Activated CD4-positive, alpha-beta T cell treated with anti-CD3 and anti-CD28 coated beads, Interleukin-2, amount 10 ng/mL, durations not matched to agents 7 days and 5 days (primary cell): Measurements from ENCODE around the gene ZNF628. TPM values are rescaled to one million over a fixed set of nuclear protein-coding genes. Genes with fewer than 3 reads are reported as not detected.

Experiments
- CTCF ChIA-PET: fragments of 350-600 bp; sonication (Branson Sonifier 250); formaldehyde crosslinking; loops from one replicate; lab custom pipeline; 2021; ENCODE audit warnings: antibody characterized with exemption; lab: Charles Lee
- POLR2A ChIA-PET: fragments of 350-600 bp; sonication (Branson Sonifier 250); formaldehyde crosslinking; loops from one replicate; lab custom pipeline; 2021; ENCODE audit warnings: antibody characterized with exemption; lab: Charles Lee
- DNase-seq: peaks from one replicate; pipeline ENCODE4 v3.0.0-alpha.2; 2020
- H3K27ac Mint-ChIP-seq: one replicate; pipeline ENCODE4 v1.8.0; 2021; ENCODE audit warnings: mild to moderate bottlenecking, moderate library complexity, mixed read lengths
- H3K27me3 Mint-ChIP-seq: one replicate; pipeline ENCODE4 v1.8.0; 2021; ENCODE audit warnings: mixed read lengths
- H3K36me3 Mint-ChIP-seq: one replicate; pipeline ENCODE4 v1.8.0; 2021; ENCODE audit warnings: low read depth, mixed read lengths
- H3K4me1 Mint-ChIP-seq: one replicate; pipeline ENCODE4 v1.8.0; 2021; ENCODE audit warnings: mixed read lengths
- H3K4me3 Mint-ChIP-seq: one replicate; pipeline ENCODE4 v1.8.0; 2021; ENCODE audit warnings: mild to moderate bottlenecking, moderate library complexity, mixed read lengths
- H3K9me3 Mint-ChIP-seq: one replicate; pipeline ENCODE4 v1.8.0; 2021; ENCODE audit warnings: mixed read lengths
- total RNA-seq, 2 experiments: library from RNA; stranded (reverse); gene quantifications; one replicate each; pipeline ENCODE4 v1.2.3, GENCODE V29; 2021

ZNF628 gene
- 1 to 10 TPM; 7.3 to 9.7 TPM for total RNA-seq

- peak; percentile 98 for DNase-seq
- peaks cover 2% of the 10 kb centered on the region for H3K36me3 Mint-ChIP-seq
- H3K9me3 Mint-ChIP-seq, result no peaks in the 10 kb centered on the region
- H3K4me3 Mint-ChIP-seq, result peak within 1 kb of the TSS; percentile 87
- peak within 1 kb of the TSS; percentile 90 for H3K27ac Mint-ChIP-seq
- H3K27me3 Mint-ChIP-seq, result no peaks in the 10 kb centered on the region
- POLR2A ChIA-PET, result interaction anchor here (0.6 to 1.0 kb wide), 2 partner anchors 9 kb away, joined by 3 to 5 read pairs; partner anchors contain the start of gene NAT14
- H3K4me1 Mint-ChIP-seq, result peaks cover 33% of the 10 kb centered on the region
- CTCF ChIA-PET, result interaction anchor here (0.7 to 2.7 kb wide), 8 partner anchors 8 to 303 kb away, joined by 3 to 17 read pairs (median 3); partner anchors contain the start of gene KMT5C
These were observed at the start of gene ZNF628 for GRCh38 chr19:55476100-55476775. Gene ZNF628 (plus strand): TSS chr19:55476617. CDS start chr19:55479911, 3,294 bp downstream.

- POLR2A ChIA-PET, result no interaction called here
- peaks cover 10% of the 10 kb centered on the region for H3K27me3 Mint-ChIP-seq
- no peak overlapping the region for H3K27ac Mint-ChIP-seq
- no peaks in the 10 kb centered on the region for H3K36me3 Mint-ChIP-seq
- H3K4me1 Mint-ChIP-seq, result no peaks in the 10 kb centered on the region
- no peaks in the 10 kb centered on the region for H3K9me3 Mint-ChIP-seq
- no peak for DNase-seq
- CTCF ChIA-PET, result no interaction called here
- no peak overlapping the region for H3K4me3 Mint-ChIP-seq
These were observed 45.2 kb upstream of the ZNF628 start for GRCh38 chr19:55431183-55431582.

- ChIA-PET POLR2A (no interaction called here), CTCF (no interaction called here)
- Mint-ChIP-seq H3K27ac (peak overlapping the region; percentile 9), H3K4me3 (no peak overlapping the region), H3K36me3 (no peaks in the 10 kb centered on the region), H3K4me1 (no peaks in the 10 kb centered on the region), H3K9me3 (no peaks in the 10 kb centered on the region), H3K27me3 (peaks cover 20% of the 10 kb centered on the region)
- no peak for DNase-seq
These were observed 44.0 kb upstream of the ZNF628 start for GRCh38 chr19:55432241-55432959.

- H3K4me3 Mint-ChIP-seq, result no peak overlapping the region
- no peak for DNase-seq
- no peaks in the 10 kb centered on the region for H3K36me3 Mint-ChIP-seq
- no peak overlapping the region for H3K27ac Mint-ChIP-seq
- H3K27me3 Mint-ChIP-seq, result peaks cover 22% of the 10 kb centered on the region
- ChIA-PET POLR2A (no interaction called here), CTCF (no interaction called here)
- no peaks in the 10 kb centered on the region for H3K4me1 Mint-ChIP-seq
- H3K9me3 Mint-ChIP-seq, result no peaks in the 10 kb centered on the region
These were observed 43.1 kb upstream of the ZNF628 start for GRCh38 chr19:55433292-55433691.

GRCh38 chr19:55434356-55434919, 42.0 kb upstream of the ZNF628 start:
- DNase-seq, result no peak
- Mint-ChIP-seq H3K4me1 (no peaks in the 10 kb centered on the region), H3K36me3 (no peaks in the 10 kb centered on the region), H3K27ac (no peak overlapping the region), H3K4me3 (no peak overlapping the region), H3K27me3 (peaks cover 31% of the 10 kb centered on the region), H3K9me3 (no peaks in the 10 kb centered on the region)
- ChIA-PET CTCF (no interaction called here), POLR2A (no interaction called here)

- ChIA-PET POLR2A (no interaction called here), CTCF (no interaction called here)
- Mint-ChIP-seq H3K27ac (no peak overlapping the region), H3K4me3 (no peak overlapping the region), H3K9me3 (no peaks in the 10 kb centered on the region), H3K36me3 (no peaks in the 10 kb centered on the region), H3K27me3 (peaks cover 36% of the 10 kb centered on the region), H3K4me1 (no peaks in the 10 kb centered on the region)
- no peak for DNase-seq
These were observed 41.4 kb upstream of the ZNF628 start for GRCh38 chr19:55435020-55435419.

GRCh38 chr19:55436847-55437246, 39.6 kb upstream of the ZNF628 start:
- Mint-ChIP-seq H3K36me3 (no peaks in the 10 kb centered on the region), H3K4me3 (no peak overlapping the region), H3K27ac (no peak overlapping the region), H3K4me1 (peaks cover 12% of the 10 kb centered on the region), H3K27me3 (peaks cover 51% of the 10 kb centered on the region), H3K9me3 (no peaks in the 10 kb centered on the region)
- no peak for DNase-seq
- POLR2A ChIA-PET, result no interaction called here
- CTCF ChIA-PET, result interaction anchor here (0.6 kb wide), 1 partner anchor 1065 kb away, joined by 3 read pairs; no protein-coding TSS in a partner anchor

- H3K9me3 Mint-ChIP-seq, result no peaks in the 10 kb centered on the region
- ChIA-PET POLR2A (interaction anchor here (0.6 kb wide), 1 partner anchor 182 kb away, joined by 3 read pairs; no protein-coding TSS in a partner anchor), CTCF (interaction anchor here (0.6 kb wide), 1 partner anchor 58 kb away, joined by 3 read pairs; no protein-coding TSS in a partner anchor)
- DNase-seq, result no peak
- H3K4me3 Mint-ChIP-seq, result no peak overlapping the region
- no peak overlapping the region for H3K27ac Mint-ChIP-seq
- H3K36me3 Mint-ChIP-seq, result no peaks in the 10 kb centered on the region
- peaks cover 50% of the 10 kb centered on the region for H3K27me3 Mint-ChIP-seq
- peaks cover 15% of the 10 kb centered on the region for H3K4me1 Mint-ChIP-seq
These were observed 39.0 kb upstream of the ZNF628 start for GRCh38 chr19:55437410-55437809.

- H3K27me3 Mint-ChIP-seq, result peaks cover 60% of the 10 kb centered on the region
- H3K4me1 Mint-ChIP-seq, result peaks cover 15% of the 10 kb centered on the region
- ChIA-PET CTCF (no interaction called here), POLR2A (no interaction called here)
- no peaks in the 10 kb centered on the region for H3K9me3 Mint-ChIP-seq
- DNase-seq, result no peak
- no peaks in the 10 kb centered on the region for H3K36me3 Mint-ChIP-seq
- no peak overlapping the region for H3K27ac Mint-ChIP-seq
- no peak overlapping the region for H3K4me3 Mint-ChIP-seq
These were observed 37.4 kb upstream of the ZNF628 start for GRCh38 chr19:55439052-55439451.

GRCh38 chr19:55440411-55441105, 35.9 kb upstream of the ZNF628 start:
- Mint-ChIP-seq H3K9me3 (no peaks in the 10 kb centered on the region), H3K27ac (no peak overlapping the region), H3K4me3 (no peak overlapping the region), H3K4me1 (peaks cover 15% of the 10 kb centered on the region), H3K27me3 (peaks cover 70% of the 10 kb centered on the region), H3K36me3 (no peaks in the 10 kb centered on the region)
- POLR2A ChIA-PET, result no interaction called here
- no peak for DNase-seq
- CTCF ChIA-PET, result no interaction called here

- Mint-ChIP-seq H3K4me3 (no peak overlapping the region), H3K9me3 (no peaks in the 10 kb centered on the region), H3K36me3 (no peaks in the 10 kb centered on the region), H3K27ac (no peak overlapping the region), H3K4me1 (peaks cover 15% of the 10 kb centered on the region), H3K27me3 (peaks cover 71% of the 10 kb centered on the region)
- no peak for DNase-seq
- CTCF ChIA-PET, result interaction anchor here (0.7 kb wide), 1 partner anchor 12 kb away, joined by 3 read pairs; no protein-coding TSS in a partner anchor
- POLR2A ChIA-PET, result no interaction called here
These were observed 35.1 kb upstream of the ZNF628 start for GRCh38 chr19:55441319-55441691.

- Mint-ChIP-seq H3K9me3 (no peaks in the 10 kb centered on the region), H3K27ac (no peak overlapping the region), H3K4me3 (no peak overlapping the region), H3K27me3 (peaks cover 67% of the 10 kb centered on the region), H3K4me1 (peaks cover 15% of the 10 kb centered on the region), H3K36me3 (no peaks in the 10 kb centered on the region)
- DNase-seq, result no peak
- CTCF ChIA-PET, result interaction anchor here (0.6 to 0.7 kb wide), 2 partner anchors 12 to 352 kb away, joined by 3 read pairs; no protein-coding TSS in a partner anchor
- POLR2A ChIA-PET, result no interaction called here
These were observed 34.6 kb upstream of the ZNF628 start for GRCh38 chr19:55441692-55442321.
